Epithelial cell of esophagus (primary cell): ENCODE data around the gene TAF15.

Source experiments
- DNase-seq: peaks from one replicate; pipeline ENCODE4 v3.0.0; 2010; ENCODE audit warnings: low read depth
- H3K4me3 ChIP-seq: 2 replicates; pipeline ENCODE4 v1.5.1; 2011; ENCODE audit warnings: mild to moderate bottlenecking, low read length, control low read depth
- CTCF ChIP-seq: IDR thresholded peaks from 2 replicates; pipeline ENCODE4 v1.5.1; 2011; ENCODE audit warnings: low read depth, mild to moderate bottlenecking, low read length, control low read depth, inconsistent platforms; ENCODE audit not compliant: insufficient read depth; ENCODE audit errors: missing control alignments

TAF15 gene

GRCh38 chr17:35795871-35796265 is 13.4 kb upstream of the TAF15 start:
- H3K4me3 ChIP-seq, result peak overlapping the region; percentile 73
- TF ChIP-seq CTCF, result no peak
- DNase-seq, result no peak

- no peak for DNase-seq
- no peak overlapping the region for H3K4me3 ChIP-seq
- no peak for TF ChIP-seq CTCF
These were observed 12.3 kb upstream of the TAF15 start for GRCh38 chr17:35796942-35797341.

- no peak for DNase-seq
- no peak overlapping the region for H3K4me3 ChIP-seq
- no peak for TF ChIP-seq CTCF
These were observed 11.9 kb upstream of the TAF15 start for GRCh38 chr17:35797370-35797769.

GRCh38 chr17:35797918-35798317 is 11.4 kb upstream of the TAF15 start:
- no peak for TF ChIP-seq CTCF
- no peak overlapping the region for H3K4me3 ChIP-seq
- DNase-seq, result no peak

GRCh38 chr17:35799942-35800341 is 9.3 kb upstream of the TAF15 start:
- peak; percentile 68 for DNase-seq
- TF ChIP-seq CTCF, result no peak
- no peak overlapping the region for H3K4me3 ChIP-seq

GRCh38 chr17:35801583-35802224 is 7.6 kb upstream of the TAF15 start:
- no peak for DNase-seq
- no peak for TF ChIP-seq CTCF
- no peak overlapping the region for H3K4me3 ChIP-seq

- no peak overlapping the region for H3K4me3 ChIP-seq
- DNase-seq, result peak; percentile 92
- TF ChIP-seq CTCF, result peak; percentile 96
These were observed 4.6 kb upstream of the TAF15 start for GRCh38 chr17:35804658-35805192.
